Bladder microvascular endothelial cell (primary cell): ENCODE data around the gene NUDT13. TPM values are rescaled to one million over a fixed set of nuclear protein-coding genes. Genes with fewer than 3 reads are reported as not detected.

Experiments used
- total RNA-seq: library from RNA; depleted of rRNA; stranded (reverse); fragments of >200 nt; gene quantifications from 2 replicates; pipeline ENCODE4 v1.2.3, GENCODE V29; 2014

Gene NUDT13
- total RNA-seq, result 1.4 and 1.9 TPM in 2 replicates

DNA sequence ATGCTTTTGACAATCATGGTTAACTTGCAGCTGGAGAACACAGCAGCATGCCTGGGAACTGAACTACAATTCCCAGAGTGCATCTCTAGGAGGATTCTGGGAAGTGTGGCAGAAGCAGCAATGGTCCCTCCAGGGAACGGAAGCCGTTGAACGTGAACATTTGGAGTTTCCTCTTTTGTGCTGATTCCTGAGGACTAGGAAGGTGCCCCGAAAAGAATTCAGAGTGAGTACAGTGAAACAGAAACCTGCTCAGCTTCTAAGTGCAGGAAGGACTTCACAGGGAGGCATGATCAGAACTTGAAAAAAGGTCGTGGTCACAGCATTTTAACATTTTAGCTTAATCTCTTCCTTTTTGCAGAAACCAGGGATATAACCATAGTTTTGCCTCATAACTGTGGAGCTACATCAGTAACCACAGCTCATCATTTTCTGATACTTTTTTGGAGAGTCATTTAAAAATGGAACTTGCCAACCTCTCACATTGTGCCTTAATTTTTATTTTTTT lies at the start of gene NUDT13:
Gene NUDT13, plus strand, starts transcription at position 111 of the 505 bp plus-strand sequence. CDS start 3,911 bp downstream, outside the sequence.

DNA sequence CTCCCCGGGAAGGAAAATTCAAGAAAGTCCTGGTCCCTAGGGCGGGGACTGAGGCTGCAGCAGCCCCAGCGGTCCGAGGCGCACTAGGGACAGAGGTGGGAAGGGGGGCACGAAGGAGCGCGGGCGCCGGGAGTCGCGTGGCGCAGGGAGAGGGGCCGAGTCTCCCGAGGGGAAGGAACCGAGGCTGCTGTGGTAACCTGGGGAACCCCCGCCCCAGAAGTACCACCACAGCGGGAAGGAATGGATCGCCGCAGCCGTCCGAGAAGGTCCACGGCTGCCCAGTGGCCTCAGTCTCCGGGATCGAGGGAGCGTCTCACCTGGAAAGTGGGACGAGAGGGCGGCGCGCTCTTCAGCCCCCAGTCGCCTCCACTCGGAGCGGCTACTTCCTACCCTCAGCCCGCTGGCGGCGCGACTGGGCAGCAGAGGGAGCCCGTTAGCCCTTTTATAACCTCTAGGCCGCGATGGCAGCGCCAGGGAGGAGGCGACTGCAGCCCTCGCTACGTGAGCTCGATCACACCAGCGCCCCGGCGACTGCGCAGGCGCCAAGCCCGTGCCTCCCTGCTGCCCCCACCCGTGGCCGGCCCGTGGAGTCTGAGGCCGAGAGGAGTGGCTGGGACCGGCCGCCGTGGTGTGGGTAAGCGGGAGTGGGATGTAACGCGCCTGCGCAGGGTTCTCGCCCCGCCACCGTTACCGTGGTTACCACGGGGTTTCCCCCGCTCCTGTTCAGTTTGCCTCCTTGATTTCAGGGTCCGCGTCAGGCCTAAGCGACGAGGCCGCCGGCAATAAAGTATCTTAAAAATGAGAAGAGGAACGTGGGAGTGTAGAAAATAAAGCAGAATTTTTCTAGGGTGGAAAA lies 13.6 kb upstream of the NUDT13 start, which contains the start of gene P4HA1:
Gene P4HA1, minus strand, starts transcription at position 418 of the 856 bp plus-strand sequence. CDS start 21,983 bp downstream, outside the sequence.

DNA sequence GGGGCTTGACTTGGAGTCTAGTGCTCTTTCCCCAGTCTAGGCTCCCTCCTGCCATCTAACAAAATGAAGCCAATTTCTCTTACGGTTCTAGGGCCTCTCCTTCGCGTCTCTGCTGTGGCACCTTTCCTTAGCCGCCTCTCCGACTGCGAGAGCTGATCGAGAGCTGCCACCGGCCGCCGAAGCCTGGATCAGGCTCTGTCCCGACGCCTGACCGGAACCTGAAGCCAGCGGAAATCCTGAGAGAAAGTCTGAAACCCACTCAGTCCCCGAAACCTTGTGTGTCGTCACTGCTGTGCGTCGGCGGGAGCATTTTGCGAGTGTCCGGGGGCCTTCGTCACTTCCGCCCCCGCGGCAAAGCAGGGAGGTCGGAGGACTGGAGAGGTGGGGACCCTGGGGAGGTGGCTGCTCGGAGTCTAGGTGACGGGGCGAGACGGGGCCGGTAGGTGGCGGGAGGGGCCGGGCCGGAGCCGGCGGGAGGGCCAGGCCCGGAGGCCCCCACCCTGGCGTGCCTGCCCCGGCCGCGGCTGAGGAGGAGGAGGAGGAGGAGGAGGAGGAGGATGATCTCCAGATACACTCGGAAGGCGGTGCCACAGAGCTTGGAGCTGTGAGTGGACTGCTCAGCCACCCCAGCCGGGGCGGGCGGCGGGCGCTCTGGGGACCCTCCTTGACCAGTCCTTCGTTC lies 57.7 kb downstream of the NUDT13 start, which contains the start of the genes ECD and FAM149B1:
Gene ECD, minus strand, starts transcription at position 226 of the 682 bp plus-strand sequence. CDS start 4,071 bp downstream, outside the sequence.
Gene FAM149B1, plus strand, starts transcription at position 337 of the 682 bp plus-strand sequence. Its CDS starts 221 bp downstream, at position 558.

Other genes starting within 250 kb of the NUDT13 start
- 0.13 and 0.32 TPM in 2 replicates for gene OIT3, start 216.7 kb upstream of the NUDT13 start, total RNA-seq
- 0.13 and 0.16 TPM in 2 replicates for gene PLA2G12B, start 155.6 kb upstream of the NUDT13 start, total RNA-seq
- gene P4HA1, start 13.6 kb upstream of the NUDT13 start, total RNA-seq, result 49.4 and 118 TPM in 2 replicates
- gene ECD, start 57.6 kb downstream of the NUDT13 start, total RNA-seq, result 17.3 and 28.0 TPM in 2 replicates
- gene FAM149B1, start 57.7 kb downstream of the NUDT13 start, total RNA-seq, result 22.5 and 42.9 TPM in 2 replicates
- gene DNAJC9, start 136.8 kb downstream of the NUDT13 start, total RNA-seq, result 44.6 and 46.8 TPM in 2 replicates
- gene MRPS16, start 142.2 kb downstream of the NUDT13 start, total RNA-seq, result 47.4 and 48.0 TPM in 2 replicates
- gene CFAP70, start 248.4 kb downstream of the NUDT13 start, total RNA-seq, result 0.16 and 0.25 TPM in 2 replicates